Astrocyte of the spinal cord (primary cell): ENCODE data around the gene SLCO4A1.
"Not testable (repeated sequence)": the region's sequence is repeated elsewhere in the genome, so short reads cannot be mapped to it uniquely, and the experiment has no call there.

ENCODE experiments used
- DNase-seq: peaks from one replicate; pipeline ENCODE4 v3.0.0; 2011; ENCODE audit warnings: low read depth, low spot score
- H3K4me3 ChIP-seq: 2 replicates; pipeline ENCODE4 v1.5.1; 2011; ENCODE audit warnings: low read depth, mild to moderate bottlenecking, low read length, moderate library complexity
- in situ Hi-C: cut with HindIII; loops from 2 replicates; pipeline ENCODE4 v1.10.0; 2017; ENCODE audit warnings: low sequenced_read_pairs
- TF ChIP-seq, protein P1 (sequence below): IDR thresholded peaks from 2 replicates; pipeline ENCODE4 v1.5.1; 2012; ENCODE audit warnings: low read depth, mild to moderate bottlenecking, low read length, inconsistent platforms

SLCO4A1 gene

GRCh38 chr20:62622877-62623487, 19.3 kb upstream of the SLCO4A1 start:
- in situ Hi-C loops = no loop called here
- no peak for DNase-seq
- TF ChIP-seq, protein P1, sequence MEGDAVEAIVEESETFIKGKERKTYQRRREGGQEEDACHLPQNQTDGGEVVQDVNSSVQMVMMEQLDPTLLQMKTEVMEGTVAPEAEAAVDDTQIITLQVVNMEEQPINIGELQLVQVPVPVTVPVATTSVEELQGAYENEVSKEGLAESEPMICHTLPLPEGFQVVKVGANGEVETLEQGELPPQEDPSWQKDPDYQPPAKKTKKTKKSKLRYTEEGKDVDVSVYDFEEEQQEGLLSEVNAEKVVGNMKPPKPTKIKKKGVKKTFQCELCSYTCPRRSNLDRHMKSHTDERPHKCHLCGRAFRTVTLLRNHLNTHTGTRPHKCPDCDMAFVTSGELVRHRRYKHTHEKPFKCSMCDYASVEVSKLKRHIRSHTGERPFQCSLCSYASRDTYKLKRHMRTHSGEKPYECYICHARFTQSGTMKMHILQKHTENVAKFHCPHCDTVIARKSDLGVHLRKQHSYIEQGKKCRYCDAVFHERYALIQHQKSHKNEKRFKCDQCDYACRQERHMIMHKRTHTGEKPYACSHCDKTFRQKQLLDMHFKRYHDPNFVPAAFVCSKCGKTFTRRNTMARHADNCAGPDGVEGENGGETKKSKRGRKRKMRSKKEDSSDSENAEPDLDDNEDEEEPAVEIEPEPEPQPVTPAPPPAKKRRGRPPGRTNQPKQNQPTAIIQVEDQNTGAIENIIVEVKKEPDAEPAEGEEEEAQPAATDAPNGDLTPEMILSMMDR = no peak
- H3K4me3 ChIP-seq = no peak overlapping the region

GRCh38 chr20:62623488-62624324, 18.6 kb upstream of the SLCO4A1 start:
- in situ Hi-C loops = no loop called here
- TF ChIP-seq, protein P1 = no peak
- no peak overlapping the region for H3K4me3 ChIP-seq
- DNase-seq = peak; percentile 72

DNA sequence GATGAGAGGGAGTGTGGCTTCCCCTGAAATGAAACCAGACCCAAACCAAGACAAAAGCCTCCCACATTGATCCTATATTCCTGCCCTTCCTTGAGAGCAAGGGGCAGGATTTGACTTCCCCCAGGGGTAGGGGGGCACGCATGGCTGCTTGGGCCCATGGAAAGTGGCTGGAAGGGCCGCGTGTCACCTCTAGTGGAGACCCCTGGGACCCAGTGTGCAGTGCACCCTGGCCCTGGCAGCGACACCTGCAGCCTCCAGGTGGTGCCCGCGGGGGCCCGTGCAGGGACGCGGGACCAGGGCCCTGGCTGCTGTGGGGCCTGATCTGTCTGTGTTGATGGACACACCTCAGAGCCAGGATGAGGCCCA, 18.0 kb upstream of the SLCO4A1 start:
- TF ChIP-seq, protein P1 = no peak
- in situ Hi-C loops = no loop called here
- no peak overlapping the region for H3K4me3 ChIP-seq
- no peak for DNase-seq

DNA sequence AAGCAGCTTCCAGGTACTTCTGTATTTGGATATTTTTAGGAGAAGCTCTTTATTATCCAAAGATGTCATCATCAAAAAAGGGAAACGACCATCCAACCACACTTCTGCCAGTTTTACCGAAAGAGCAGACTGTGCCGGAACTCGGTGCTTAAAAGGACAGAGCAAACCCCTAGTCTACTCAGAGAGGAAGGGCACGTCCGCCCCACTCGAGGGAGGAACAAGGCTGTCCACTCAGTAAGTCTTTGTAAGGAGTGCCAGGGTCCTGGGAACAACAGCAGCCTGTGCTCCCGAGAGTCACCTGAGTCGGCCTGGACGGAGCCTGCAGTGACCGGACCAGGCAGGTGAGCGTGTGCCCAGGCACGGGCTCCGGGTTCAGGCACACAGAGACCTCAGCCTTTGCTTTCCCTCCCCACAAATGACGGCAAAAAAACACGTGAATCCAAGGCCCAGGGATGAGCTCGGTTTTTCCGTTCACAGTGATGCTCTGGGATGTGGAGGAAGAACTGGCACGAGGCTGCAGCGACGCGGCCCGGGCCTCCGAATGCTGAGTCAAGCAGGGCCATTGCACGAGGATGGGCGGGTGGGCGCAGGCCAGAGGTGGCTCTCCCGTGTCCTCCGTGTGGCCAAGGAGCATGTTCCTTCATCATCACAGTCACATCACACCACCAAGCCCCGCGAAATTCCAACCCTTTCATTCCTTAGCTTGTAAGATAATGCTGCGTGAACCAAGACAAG, 17.4 kb upstream of the SLCO4A1 start:
- no peak overlapping the region for H3K4me3 ChIP-seq
- TF ChIP-seq, protein P1 = no peak
- in situ Hi-C loops = no loop called here
- no peak for DNase-seq

DNA sequence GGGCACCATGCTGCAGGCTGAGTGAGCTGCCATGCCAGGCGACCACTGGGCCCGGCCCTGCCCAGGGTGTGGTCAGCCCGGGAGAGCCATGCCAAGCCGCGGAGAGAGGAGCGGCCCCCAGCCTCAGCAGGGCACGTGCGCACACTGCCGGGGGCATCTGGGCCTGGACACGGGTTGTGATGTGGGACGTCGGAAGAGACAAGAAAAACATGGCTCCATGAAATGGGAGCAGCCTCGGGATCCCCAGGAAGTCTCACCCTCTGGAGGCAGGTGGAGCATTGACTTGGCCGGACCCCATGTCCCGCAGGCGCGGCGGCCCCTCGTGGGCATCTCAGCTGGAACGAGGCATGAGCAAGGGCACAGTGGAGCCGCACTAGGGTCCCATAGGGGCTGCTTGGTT, 16.8 kb upstream of the SLCO4A1 start:
- H3K4me3 ChIP-seq = no peak overlapping the region
- TF ChIP-seq, protein P1 = no peak
- DNase-seq = no peak
- in situ Hi-C loops = no loop called here

- in situ Hi-C loops = no loop called here
- TF ChIP-seq, protein P1 = no peak
- DNase-seq = no peak
- no peak overlapping the region for H3K4me3 ChIP-seq
Measured at GRCh38 chr20:62625921-62626547, 16.3 kb upstream of the SLCO4A1 start.

DNA sequence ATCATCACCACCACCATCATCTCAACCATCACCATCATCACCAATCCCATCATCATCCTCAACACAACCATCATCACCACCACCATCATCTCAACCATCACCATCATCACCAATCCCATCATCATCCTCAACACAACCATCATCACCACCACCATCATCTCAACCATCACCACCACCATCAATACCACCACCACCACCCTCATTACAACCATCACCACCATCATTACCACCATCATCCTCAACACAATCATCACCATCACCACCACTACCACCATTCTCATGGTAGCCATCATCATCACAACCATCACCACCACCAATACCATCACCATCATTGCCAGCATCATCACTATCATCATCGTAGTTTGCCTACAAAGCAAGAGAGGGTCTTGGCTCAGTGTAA, 14.9 kb upstream of the SLCO4A1 start:
- H3K4me3 ChIP-seq, in situ Hi-C loops, DNase-seq: not testable (repeated sequence)
